GM18870 (cell line): ENCODE results near the gene RGS7BP.

Source experiments
- ATAC-seq: cut with Tn5 transposase; IDR thresholded peaks from one replicate; pipeline ENCODE4 v1.9.1; 2021; ENCODE audit warnings: moderate library complexity; ENCODE audit not compliant: unreplicated experiment

The RGS7BP gene

DNA sequence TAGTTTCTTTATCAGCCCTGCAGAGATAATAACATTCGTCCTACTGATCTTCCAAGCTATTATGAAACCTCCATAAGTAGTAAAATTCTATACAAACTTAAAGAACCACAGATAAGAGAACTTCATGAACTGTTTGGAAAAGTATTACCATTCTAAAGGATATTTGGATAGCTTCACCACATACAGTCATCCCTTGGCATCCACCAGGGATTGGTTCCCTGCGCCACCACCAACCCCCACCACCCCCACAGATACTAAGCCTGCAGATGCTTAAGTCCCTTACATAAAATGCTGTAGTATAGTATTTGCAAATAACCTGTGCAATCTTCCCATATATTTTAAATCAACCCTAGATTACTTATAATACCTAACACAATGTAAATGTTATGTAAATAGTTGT lies 123.1 kb downstream of the RGS7BP start:
- no peak for ATAC-seq

DNA sequence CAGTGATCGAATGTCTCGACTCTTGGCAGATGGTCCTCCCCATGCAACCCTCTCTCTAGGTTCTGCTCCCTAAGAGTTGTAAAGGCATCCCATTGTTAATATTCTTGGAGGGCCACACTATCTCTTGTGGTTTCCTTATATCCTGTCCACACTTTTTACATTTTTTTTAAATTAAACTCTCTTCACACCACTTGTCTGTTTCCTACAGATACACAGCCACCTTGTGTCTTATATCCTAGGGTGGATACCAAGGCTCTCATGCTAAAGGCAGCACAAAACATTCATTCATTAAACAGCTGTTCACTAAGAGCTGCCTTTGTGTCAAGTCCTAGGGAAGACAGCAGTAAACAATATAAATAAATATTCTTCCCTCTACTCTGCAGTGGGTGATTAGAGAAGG lies 124.0 kb downstream of the RGS7BP start:
- no peak for ATAC-seq

DNA sequence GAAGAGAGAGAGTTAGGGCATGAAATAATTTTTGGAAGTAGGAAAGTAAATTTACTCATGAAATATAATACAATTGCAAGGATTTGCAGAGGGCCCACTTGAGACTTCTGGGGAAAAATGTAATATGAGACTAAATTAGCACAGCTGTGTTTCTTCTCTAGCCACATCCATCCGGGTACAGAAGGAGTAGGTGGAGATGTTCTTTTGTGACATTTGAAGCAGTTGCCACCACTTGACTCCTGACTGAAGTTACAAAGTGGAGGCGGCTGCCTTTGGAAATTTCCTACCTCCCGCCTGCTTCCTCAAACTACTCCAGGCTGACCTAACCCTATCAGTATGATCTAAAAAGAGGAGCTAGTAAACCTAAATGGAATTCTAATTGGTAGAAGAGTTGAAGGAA lies 126.4 kb downstream of the RGS7BP start:
- no peak for ATAC-seq

DNA sequence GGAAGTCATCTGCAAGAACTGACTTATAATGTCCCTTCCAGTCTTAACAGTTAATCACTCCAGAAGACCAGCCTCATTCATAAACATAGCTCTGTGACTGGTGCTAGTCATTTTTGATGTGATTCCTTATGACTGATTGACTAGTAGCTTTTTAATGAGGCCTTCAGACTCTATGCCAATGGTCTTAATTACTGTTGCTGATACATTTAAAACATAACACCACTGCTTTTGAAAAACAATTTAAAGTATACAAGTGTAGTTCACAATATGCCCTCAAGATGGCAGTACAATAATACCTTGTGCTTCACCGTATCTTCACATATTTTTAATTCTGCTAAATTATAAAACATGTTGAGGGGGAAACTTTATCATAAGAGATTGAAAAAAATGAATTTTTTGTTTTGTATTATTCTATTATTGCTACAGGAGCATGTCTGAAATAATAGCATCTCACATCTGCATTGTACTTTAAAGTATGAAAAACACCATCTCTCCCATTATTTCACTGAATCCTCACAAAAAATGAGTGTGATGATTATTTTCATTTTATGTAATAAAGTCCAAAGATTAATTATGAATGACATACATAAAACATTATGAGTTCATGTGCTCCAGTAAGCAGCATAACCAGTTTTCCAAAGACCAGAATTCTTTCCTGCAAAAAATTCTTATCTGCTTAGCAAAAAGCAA lies 129.3 kb downstream of the RGS7BP start:
- ATAC-seq = no peak

DNA sequence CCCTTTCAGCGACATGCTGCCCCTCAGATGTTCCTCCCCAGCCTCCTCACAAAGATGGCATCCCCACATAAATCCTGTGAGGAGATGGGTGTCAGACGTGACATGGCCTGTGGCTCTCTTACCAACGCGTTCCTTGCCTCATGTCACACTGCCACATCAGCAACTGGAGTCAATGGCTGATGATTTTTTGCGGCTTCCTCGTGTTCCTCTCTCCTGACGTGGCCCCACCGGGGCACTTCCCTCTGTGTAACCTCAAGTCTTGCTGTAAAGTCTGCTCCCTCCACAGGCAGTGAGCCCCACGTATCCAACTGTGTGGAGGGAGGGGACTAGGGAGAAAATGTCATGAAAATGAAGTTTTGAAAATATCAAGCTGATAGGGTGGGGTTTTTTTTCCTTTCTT lies 131.3 kb downstream of the RGS7BP start:
- ATAC-seq = no peak

DNA sequence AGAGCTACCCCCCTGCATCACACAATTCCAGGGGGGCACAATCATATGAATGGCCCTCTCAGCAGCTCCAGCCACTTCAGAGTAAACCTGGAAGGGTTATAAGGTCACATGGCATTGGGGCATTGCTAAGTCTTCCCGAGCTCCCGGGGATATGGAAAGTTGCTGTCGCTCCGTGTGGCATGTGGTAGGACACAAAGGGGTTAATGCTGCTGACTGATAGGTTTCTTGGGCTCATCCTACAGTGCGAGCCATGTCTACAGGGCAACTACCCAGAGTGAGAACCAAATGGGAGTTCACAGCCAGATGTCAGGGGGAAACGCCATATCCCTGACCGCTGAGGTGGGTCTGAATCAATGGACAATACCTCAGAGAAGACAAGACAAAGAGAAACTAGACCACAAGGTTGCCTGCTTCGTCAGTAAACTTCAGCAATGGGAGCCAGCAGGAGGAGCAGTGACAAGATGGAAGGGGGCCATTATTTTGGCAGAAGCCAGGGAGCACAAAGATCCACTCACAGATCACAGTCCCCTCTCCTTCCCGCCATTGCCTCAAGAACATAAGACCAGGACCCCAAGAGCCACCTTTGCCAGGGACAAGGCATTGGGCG lies 132.1 kb downstream of the RGS7BP start:
- no peak for ATAC-seq

DNA sequence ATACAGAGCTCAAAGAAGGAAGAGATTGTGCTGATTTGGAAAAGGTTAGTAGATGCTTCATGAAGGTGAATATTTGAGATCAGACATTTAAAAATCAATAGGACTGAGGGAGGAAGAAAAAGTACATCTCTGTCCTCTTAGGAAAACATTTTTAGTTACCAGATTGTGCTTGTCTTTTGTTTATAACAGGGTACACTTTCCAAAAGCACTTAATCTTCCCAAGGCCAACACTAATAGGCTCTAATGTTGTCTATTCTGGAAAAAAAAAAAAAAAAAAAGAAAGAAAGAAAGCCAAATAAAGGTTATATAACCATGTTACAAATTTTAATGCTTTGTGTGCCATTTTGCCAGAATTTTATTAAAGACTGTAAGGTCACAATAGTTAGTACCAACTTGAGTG lies 139.0 kb downstream of the RGS7BP start:
- ATAC-seq = no peak

DNA sequence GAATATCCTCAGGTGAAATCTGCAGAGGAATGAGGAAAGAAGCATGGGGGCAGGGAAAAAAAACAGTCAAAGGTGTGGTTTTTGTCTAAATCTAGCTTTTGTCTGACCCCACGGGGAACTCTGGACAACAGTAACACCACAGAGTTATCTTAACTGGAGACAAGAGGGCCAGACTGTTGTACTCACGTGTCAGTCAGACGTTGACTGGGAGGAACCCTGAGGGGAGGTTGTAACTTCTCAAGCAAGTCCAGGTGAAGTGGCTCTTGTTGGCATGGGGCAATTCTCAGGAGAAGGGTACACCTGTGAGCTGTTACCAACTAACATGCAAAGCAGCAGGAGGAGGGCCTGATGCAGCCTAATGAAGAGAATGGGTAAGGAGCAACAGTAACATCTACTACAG lies 140.4 kb downstream of the RGS7BP start:
- no peak for ATAC-seq

DNA sequence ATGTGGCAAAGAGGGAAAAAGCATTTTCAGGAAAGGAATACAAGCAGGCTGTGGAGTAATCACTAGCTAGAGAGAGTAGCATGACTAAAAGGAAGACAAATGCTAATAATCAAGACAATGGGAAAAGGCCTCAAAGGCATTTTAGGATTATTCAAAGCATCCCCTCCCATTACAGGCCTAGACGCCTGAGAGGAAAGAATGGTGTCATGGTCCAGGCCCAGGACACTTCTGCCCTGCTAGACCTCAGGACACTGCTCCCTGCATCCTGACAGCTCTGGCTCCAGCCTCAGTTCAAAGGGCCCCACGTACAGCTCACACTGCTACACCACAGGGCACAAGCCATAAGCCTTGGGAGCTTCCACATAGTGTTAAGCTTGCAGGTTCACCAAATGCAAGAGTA lies 143.7 kb downstream of the RGS7BP start:
- ATAC-seq = no peak

DNA sequence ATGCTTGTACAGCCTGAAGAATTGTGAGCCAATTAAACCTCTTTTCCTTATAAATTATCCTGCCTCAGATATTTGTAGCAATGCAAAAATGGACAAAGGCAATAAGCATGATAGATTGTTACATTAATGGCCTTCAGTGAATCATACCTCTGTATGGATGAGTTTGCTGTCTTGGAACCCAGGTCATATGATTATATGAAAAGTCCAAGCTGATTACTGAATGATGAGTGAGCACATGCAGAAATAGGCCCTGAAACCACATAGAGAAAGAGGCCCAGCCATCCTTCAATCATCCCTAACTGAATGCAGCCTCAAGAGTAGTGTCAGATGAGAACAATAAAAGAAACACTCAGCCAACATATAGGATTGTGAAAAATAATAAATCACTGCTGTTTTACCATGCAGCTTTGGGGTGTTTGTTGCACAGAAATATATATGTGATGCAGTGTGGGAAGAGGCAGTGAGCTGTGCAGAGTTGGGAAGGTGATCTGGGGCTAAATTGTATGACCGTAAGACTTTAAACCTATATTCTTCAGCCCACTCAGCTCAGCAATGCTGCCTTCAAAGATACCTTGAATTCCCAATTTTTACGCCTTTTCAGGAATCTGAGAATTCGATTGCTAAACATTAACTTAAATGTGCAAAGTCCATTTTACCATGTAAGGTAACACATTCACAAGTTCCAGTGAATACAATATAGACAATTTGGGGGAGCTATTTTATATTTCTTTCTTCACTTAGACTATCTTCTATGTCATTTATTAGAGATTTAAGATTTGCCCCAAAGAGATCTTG lies 148.1 kb downstream of the RGS7BP start:
- no peak for ATAC-seq

DNA sequence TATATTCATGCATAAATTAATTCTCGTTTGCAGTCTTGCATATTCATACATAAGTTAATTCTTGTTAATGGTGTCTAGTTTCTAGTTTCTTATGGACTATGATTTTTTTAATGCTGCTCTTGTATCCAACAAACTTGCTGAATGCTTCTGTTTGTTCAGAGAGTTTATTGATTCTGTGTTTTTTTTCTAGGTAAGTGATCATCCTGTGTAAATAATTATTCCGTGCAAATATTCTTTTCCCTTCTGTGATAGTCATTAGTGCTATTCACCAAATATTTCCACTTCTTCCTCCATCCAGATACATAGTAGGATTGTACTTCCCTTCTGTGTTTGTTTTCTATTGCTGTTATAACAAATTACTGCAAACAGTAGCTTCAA lies 148.7 kb downstream of the RGS7BP start:
- ATAC-seq = no peak

DNA sequence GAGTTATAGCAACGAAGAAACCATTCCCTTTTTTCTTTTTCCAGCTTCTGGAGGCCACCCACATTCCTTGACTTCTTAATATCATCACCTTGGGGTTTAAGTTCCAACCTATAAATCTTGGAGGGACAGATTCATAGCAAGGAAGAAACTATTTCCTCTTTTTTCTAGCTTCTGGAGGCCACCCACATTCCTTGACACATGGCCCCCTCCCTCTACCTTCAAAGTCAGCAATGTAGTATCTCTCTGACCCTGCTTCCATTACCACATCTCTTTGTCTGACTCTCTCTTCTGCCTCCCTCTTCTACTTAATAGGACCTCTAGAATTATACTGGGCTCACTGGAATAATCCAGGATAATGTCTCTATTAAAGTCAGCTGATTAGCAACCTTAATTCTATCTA lies 149.8 kb downstream of the RGS7BP start:
- ATAC-seq = no peak

DNA sequence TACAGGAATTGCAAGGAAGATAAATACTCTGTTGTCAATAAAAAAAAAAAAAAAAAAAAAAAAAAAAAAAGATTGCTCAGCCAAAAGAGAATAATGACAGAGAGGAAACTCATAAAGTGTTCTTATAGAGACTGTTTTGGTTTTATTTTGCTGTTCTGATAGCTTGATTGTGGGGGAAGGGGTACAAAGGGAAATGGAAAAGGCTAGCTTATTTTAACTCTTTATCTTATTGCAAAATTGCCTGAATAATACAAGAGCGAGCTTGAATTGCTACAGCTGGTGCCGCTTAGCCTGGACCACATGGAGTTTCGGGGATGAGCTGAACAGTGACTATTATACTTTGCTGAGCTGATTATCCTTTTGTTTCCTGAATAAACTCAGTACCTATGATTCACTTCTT lies 153.5 kb downstream of the RGS7BP start:
- no peak for ATAC-seq
